Esophagus muscularis mucosa (tissue), 3 donors: ENCODE data around the gene SPATA24.

Experiments used
- POLR2A ChIP-seq: fragments of 450-650 bp; IDR thresholded peaks from one replicate; pipeline ENCODE4 v1.6.1; 2017; ENCODE audit warnings: antibody characterized with exemption, moderate library complexity, mild to moderate bottlenecking, low read depth
- TF ChIP-seq, protein P1 (sequence below), 3 experiments: fragments of 200-600 bp in 2 of 3; fragments of 450-650 bp in 1 of 3; sonication (generic) in 2 of 3; IDR thresholded peaks; one replicate each; pipeline ENCODE4 v1.5.1; 2017 to 2019; ENCODE audit warnings: antibody characterized with exemption in 3 of 3, mild to moderate bottlenecking in 2 of 3, moderate library complexity in 1 of 3

DNA sequence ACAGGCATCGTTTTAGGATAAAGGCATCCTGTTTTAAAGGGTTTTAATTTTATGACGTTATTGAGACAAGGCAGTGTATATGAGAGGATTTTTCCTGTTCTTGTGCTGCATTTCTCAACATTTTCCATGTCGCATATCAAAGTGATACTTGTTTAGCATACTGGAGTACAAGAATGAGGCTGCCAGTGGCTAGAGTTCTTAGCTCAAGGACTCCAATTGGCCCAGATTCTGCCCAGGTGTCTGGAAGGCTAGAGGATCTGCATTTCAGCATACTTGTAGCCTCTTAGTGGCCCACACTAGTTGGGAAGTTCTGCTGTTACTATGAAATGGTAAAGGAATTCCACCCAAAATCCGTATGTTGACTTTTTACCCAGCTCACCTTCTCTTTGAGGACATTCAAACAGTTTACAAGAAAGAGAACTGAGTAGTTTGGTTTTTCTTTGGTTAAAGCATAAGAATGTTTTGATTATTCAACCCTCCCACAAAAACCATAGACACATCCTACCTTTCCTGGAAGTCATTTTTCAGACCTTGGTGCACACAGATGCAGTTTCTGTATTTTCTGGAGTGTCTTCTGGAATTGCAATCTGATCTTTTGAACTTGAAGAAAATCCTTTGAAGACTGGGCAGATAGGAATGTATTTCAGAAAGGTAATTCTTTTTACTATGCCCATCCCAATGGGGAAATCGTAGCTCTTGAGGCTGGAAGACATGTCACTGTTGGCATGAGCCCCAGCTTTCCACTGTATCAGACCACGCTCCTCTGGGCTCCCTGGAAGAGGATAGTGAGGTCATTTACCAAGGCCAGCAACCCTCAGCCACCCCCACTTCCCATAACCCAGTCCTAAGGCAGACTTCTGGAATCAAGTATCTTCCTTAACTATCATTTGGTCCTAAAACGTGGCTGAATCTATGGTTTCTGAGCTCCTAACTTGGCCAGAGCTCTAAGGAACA is 32.1 kb downstream of the SPATA24 start:
- TF ChIP-seq, protein P1, sequence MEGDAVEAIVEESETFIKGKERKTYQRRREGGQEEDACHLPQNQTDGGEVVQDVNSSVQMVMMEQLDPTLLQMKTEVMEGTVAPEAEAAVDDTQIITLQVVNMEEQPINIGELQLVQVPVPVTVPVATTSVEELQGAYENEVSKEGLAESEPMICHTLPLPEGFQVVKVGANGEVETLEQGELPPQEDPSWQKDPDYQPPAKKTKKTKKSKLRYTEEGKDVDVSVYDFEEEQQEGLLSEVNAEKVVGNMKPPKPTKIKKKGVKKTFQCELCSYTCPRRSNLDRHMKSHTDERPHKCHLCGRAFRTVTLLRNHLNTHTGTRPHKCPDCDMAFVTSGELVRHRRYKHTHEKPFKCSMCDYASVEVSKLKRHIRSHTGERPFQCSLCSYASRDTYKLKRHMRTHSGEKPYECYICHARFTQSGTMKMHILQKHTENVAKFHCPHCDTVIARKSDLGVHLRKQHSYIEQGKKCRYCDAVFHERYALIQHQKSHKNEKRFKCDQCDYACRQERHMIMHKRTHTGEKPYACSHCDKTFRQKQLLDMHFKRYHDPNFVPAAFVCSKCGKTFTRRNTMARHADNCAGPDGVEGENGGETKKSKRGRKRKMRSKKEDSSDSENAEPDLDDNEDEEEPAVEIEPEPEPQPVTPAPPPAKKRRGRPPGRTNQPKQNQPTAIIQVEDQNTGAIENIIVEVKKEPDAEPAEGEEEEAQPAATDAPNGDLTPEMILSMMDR (IDR thresholded peaks at IDR 0.05): no peak
- TF ChIP-seq POLR2A: no peak
